ENCODE results near the gene RUNX2.

Gene RUNX2

GRCh38 chr6:45436544-45437438, 108.7 kb downstream of the RUNX2 start:
- H3K27me3 ChIP-seq (ENCODE audit: insufficient read depth, low read length): no peaks in the 10 kb centered on the region
- H3K36me3 ChIP-seq (ENCODE audit: insufficient read depth, low read length): no peaks in the 10 kb centered on the region
- H3K9me3 ChIP-seq (ENCODE audit: insufficient read depth, low read depth, low read length): no peaks in the 10 kb centered on the region
- no peak overlapping the region for H3K4me3 ChIP-seq (ENCODE audit: low read length)
- peaks cover 12% of the 10 kb centered on the region; the same call in 1 of the 2 replicates for H3K4me1 ChIP-seq (ENCODE audit: insufficient read depth, low read length)
- no peak overlapping the region for H3K27ac ChIP-seq (ENCODE audit: low read depth, low read length)
- no peak overlapping the region for H3K9ac ChIP-seq (ENCODE audit: low read depth, low read length)
- WGBS: 89% methylated on average over 7 of the region's 7 CpGs

- Histone ChIP-seq H3K9me3 (ENCODE audit: insufficient read depth, low read depth, low read length) (no peaks in the 10 kb centered on the region), H3K27me3 (ENCODE audit: insufficient read depth, low read length) (no peaks in the 10 kb centered on the region), H3K4me1 (ENCODE audit: insufficient read depth, low read length) (peaks cover 12% of the 10 kb centered on the region; the same call in 1 of the 2 replicates), H3K4me3 (ENCODE audit: low read length) (no peak overlapping the region), H3K9ac (ENCODE audit: low read depth, low read length) (no peak overlapping the region), H3K27ac (ENCODE audit: low read depth, low read length) (no peak overlapping the region), H3K36me3 (ENCODE audit: insufficient read depth, low read length) (no peaks in the 10 kb centered on the region)
- 94% methylated on average over 2 of the region's 3 CpGs for WGBS
Observed at GRCh38 chr6:45437439-45437815, 109.3 kb downstream of the RUNX2 start.

- no peak overlapping the region for H3K27ac ChIP-seq (ENCODE audit: low read depth, low read length)
- no peak overlapping the region for H3K9ac ChIP-seq (ENCODE audit: low read depth, low read length)
- no peaks in the 10 kb centered on the region for H3K36me3 ChIP-seq (ENCODE audit: insufficient read depth, low read length)
- H3K4me1 ChIP-seq (ENCODE audit: insufficient read depth, low read length): peaks cover 12% of the 10 kb centered on the region; the same call in 1 of the 2 replicates
- H3K27me3 ChIP-seq (ENCODE audit: insufficient read depth, low read length): no peaks in the 10 kb centered on the region
- H3K9me3 ChIP-seq (ENCODE audit: insufficient read depth, low read depth, low read length): no peaks in the 10 kb centered on the region
- 95% methylated on average over 3 of the region's 3 CpGs for WGBS
- H3K4me3 ChIP-seq (ENCODE audit: low read length): no peak overlapping the region
Observed at GRCh38 chr6:45438151-45438550, 110.0 kb downstream of the RUNX2 start.

GRCh38 chr6:45438849-45439406, 110.8 kb downstream of the RUNX2 start:
- peaks cover 12% of the 10 kb centered on the region; the same call in 1 of the 2 replicates for H3K4me1 ChIP-seq (ENCODE audit: insufficient read depth, low read length)
- H3K4me3 ChIP-seq (ENCODE audit: low read length): no peak overlapping the region
- no peaks in the 10 kb centered on the region for H3K36me3 ChIP-seq (ENCODE audit: insufficient read depth, low read length)
- no peak overlapping the region for H3K9ac ChIP-seq (ENCODE audit: low read depth, low read length)
- no peaks in the 10 kb centered on the region for H3K27me3 ChIP-seq (ENCODE audit: insufficient read depth, low read length)
- no peaks in the 10 kb centered on the region for H3K9me3 ChIP-seq (ENCODE audit: insufficient read depth, low read depth, low read length)
- 91% methylated on average over 1 of the region's 1 CpG for WGBS
- H3K27ac ChIP-seq (ENCODE audit: low read depth, low read length): no peak overlapping the region

GRCh38 chr6:45439459-45439858, 111.3 kb downstream of the RUNX2 start:
- Histone ChIP-seq H3K9me3 (ENCODE audit: insufficient read depth, low read depth, low read length) (no peaks in the 10 kb centered on the region), H3K9ac (ENCODE audit: low read depth, low read length) (no peak overlapping the region), H3K4me3 (ENCODE audit: low read length) (no peak overlapping the region), H3K27ac (ENCODE audit: low read depth, low read length) (no peak overlapping the region), H3K36me3 (ENCODE audit: insufficient read depth, low read length) (no peaks in the 10 kb centered on the region), H3K27me3 (ENCODE audit: insufficient read depth, low read length) (no peaks in the 10 kb centered on the region), H3K4me1 (ENCODE audit: insufficient read depth, low read length) (peaks cover 12% of the 10 kb centered on the region; the same call in 1 of the 2 replicates)
- WGBS: 91% methylated on average over 6 of the region's 6 CpGs

GRCh38 chr6:45439861-45440388, 111.8 kb downstream of the RUNX2 start:
- Histone ChIP-seq H3K4me1 (ENCODE audit: insufficient read depth, low read length) (peaks cover 12% of the 10 kb centered on the region; the same call in 1 of the 2 replicates), H3K27me3 (ENCODE audit: insufficient read depth, low read length) (no peaks in the 10 kb centered on the region), H3K4me3 (ENCODE audit: low read length) (no peak overlapping the region), H3K36me3 (ENCODE audit: insufficient read depth, low read length) (no peaks in the 10 kb centered on the region), H3K27ac (ENCODE audit: low read depth, low read length) (no peak overlapping the region), H3K9ac (ENCODE audit: low read depth, low read length) (no peak overlapping the region), H3K9me3 (ENCODE audit: insufficient read depth, low read depth, low read length) (no peaks in the 10 kb centered on the region)
- WGBS: 93% methylated on average over 6 of the region's 6 CpGs

GRCh38 chr6:45441851-45442453, 113.8 kb downstream of the RUNX2 start:
- no peak overlapping the region for H3K27ac ChIP-seq (ENCODE audit: low read depth, low read length)
- no peaks in the 10 kb centered on the region for H3K27me3 ChIP-seq (ENCODE audit: insufficient read depth, low read length)
- peaks cover 19% of the 10 kb centered on the region for H3K4me1 ChIP-seq (ENCODE audit: insufficient read depth, low read length)
- no peaks in the 10 kb centered on the region for H3K9me3 ChIP-seq (ENCODE audit: insufficient read depth, low read depth, low read length)
- 94% methylated on average over 6 of the region's 6 CpGs for WGBS
- H3K9ac ChIP-seq (ENCODE audit: low read depth, low read length): no peak overlapping the region
- no peak overlapping the region for H3K4me3 ChIP-seq (ENCODE audit: low read length)
- no peaks in the 10 kb centered on the region for H3K36me3 ChIP-seq (ENCODE audit: insufficient read depth, low read length)

- Histone ChIP-seq H3K4me1 (ENCODE audit: insufficient read depth, low read length) (peaks cover 15% of the 10 kb centered on the region), H3K27ac (ENCODE audit: low read depth, low read length) (no peak overlapping the region), H3K9ac (ENCODE audit: low read depth, low read length) (no peak overlapping the region), H3K9me3 (ENCODE audit: insufficient read depth, low read depth, low read length) (no peaks in the 10 kb centered on the region), H3K4me3 (ENCODE audit: low read length) (no peak overlapping the region), H3K36me3 (ENCODE audit: insufficient read depth, low read length) (no peaks in the 10 kb centered on the region), H3K27me3 (ENCODE audit: insufficient read depth, low read length) (no peaks in the 10 kb centered on the region)
- 90% methylated on average over 3 of the region's 3 CpGs for WGBS
Observed at GRCh38 chr6:45442716-45443115, 114.6 kb downstream of the RUNX2 start.

- Histone ChIP-seq H3K4me3 (ENCODE audit: low read length) (no peak overlapping the region), H3K36me3 (ENCODE audit: insufficient read depth, low read length) (no peaks in the 10 kb centered on the region), H3K9me3 (ENCODE audit: insufficient read depth, low read depth, low read length) (no peaks in the 10 kb centered on the region), H3K4me1 (ENCODE audit: insufficient read depth, low read length) (peaks cover 15% of the 10 kb centered on the region), H3K9ac (ENCODE audit: low read depth, low read length) (no peak overlapping the region), H3K27me3 (ENCODE audit: insufficient read depth, low read length) (no peaks in the 10 kb centered on the region), H3K27ac (ENCODE audit: low read depth, low read length) (peak overlapping the region; percentile 2; the same call in 1 of the 2 replicates)
- WGBS: 71% methylated on average over 1 of the region's 2 CpGs
Observed at GRCh38 chr6:45445364-45445748, 117.2 kb downstream of the RUNX2 start.

GRCh38 chr6:45445749-45446549, 117.8 kb downstream of the RUNX2 start:
- no peak overlapping the region for H3K4me3 ChIP-seq (ENCODE audit: low read length)
- H3K36me3 ChIP-seq (ENCODE audit: insufficient read depth, low read length): no peaks in the 10 kb centered on the region
- no peaks in the 10 kb centered on the region for H3K27me3 ChIP-seq (ENCODE audit: insufficient read depth, low read length)
- peak overlapping the region; percentile 15; the same call in 1 of the 2 replicates for H3K9ac ChIP-seq (ENCODE audit: low read depth, low read length)
- H3K4me1 ChIP-seq (ENCODE audit: insufficient read depth, low read length): peaks cover 15% of the 10 kb centered on the region
- 35% methylated on average over 8 of the region's 9 CpGs for WGBS
- peak overlapping the region; percentile 62; the same call in 1 of the 2 replicates for H3K27ac ChIP-seq (ENCODE audit: low read depth, low read length)
- H3K9me3 ChIP-seq (ENCODE audit: insufficient read depth, low read depth, low read length): no peaks in the 10 kb centered on the region

All from HUES64 (cell line).